GM19023 (cell line): ENCODE data around the gene PSMB2.
"Not testable (repeated sequence)": the region's sequence is repeated elsewhere in the genome, so short reads cannot be mapped to it uniquely, and the experiment has no call there.

Experiments
- ATAC-seq: cut with Tn5 transposase; IDR thresholded peaks from one replicate; pipeline ENCODE4 v1.9.1; 2021; ENCODE audit warnings: mild to moderate bottlenecking, moderate library complexity; ENCODE audit not compliant: unreplicated experiment

Gene PSMB2

DNA sequence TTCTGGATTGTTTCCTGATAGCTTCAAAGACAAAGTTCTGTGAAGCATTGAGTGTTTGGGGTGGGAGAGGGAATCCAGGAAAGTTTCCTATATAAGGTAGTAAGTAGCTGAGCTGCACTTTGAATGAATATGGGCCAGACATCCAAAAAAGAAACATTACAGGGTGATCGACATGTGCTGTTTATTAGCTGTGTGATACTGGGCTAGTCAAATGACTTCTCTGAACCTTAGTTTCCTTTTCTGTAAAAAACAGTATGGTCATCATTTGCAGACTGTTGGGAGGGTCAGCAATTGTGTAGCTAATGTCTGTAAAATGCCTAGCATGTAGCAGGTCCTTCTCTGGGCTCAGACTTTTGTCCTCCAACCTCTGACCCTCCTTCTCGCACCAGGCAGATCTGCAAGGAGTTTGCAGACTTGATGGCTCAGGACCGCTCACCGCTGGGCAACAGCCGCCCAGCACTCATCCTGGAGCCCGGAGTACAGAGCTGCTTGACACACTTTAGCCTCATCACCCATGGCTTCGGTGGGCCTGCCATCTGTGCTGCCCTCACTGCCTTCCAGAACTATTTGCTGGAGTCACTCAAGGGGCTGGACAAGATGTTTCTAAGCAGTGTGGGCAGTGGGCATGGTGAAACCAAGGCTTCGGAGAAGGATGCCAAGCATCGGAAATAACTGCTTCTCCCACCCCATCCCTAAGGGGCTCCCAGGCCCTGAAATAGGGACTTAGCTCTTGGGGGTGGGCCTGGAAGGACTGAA lies 47.1 kb downstream of the PSMB2 start:
- no peak for ATAC-seq

DNA sequence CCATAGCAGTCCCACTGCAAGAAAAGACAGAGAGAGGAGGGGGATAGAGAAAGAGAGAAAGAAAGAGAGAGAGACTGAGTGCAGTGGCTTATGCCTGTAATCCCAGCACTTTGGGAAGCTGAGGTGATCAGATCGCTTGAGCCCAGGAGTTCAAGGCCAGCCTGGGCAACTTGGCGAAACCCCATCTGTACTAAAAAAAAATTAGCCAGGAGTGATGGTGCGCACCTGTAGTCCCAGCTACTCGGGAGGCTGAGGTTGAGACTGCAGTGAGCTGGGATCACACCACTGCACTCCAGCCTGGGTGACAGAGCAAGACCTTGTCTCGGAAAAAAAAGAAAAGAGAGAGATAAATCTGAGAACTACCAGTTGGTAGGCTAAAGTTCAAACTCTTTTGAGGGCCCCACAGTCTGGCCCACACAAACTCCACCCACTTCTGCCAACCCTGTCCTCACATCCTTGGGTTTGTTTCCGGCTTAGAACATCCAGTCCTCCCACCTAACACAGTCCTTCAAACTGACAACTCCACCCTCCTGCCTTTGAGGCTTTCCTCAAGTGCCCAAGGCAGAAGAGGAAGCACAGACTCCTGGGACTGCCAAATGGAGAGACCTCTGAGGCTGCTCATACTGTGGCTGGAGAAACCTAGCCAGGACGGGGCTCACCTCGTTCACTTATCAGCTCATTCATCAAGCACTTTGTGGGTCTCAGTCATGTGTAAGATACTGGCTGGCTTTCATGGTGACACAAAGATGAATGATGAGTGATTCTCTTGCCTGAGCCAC lies 48.1 kb downstream of the PSMB2 start:
- no peak for ATAC-seq

DNA sequence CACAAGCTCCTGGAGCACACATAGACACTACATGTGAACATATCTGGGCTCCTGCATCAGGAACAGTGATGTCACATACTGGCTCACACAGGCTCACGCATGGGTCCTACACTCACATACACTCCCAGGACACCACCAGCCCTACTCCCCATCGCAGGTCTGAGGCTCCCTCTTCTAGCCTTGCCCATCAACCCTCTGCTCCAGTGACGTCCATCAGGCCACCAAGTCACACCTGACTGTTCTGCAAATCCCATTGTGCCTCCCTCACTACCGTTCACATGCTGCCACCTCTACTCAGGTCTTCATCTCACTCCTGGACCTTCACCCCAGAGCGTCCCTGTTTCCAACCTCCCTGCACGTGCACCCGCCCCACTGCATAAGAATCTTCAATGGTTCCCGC lies 50.1 kb downstream of the PSMB2 start:
- ATAC-seq: no peak

DNA sequence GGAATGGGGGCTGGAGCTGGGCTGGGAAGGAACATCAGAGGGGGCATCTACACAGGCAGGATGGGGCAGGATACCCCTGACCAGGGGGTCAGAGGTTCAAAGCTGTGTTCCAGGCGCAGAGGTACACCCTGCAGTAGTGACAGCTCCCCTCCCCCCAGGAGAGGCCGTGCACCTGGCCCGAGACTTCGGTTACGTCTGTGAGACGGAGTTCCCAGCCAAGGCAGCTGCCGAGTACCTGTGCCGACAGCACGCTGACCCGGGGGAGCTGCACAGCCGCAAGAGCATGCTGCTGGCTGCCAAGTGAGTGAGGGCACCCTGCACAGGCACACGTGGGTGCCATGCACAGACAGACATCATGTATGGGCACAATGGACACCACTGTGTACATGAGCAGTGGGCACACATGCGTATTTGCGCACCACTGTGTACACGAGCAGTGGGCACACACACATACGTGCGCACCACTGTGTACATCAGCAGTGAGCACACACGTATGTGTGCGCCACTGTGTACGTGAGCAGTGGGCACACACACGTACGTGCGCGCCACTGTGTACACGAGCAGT lies 50.8 kb downstream of the PSMB2 start:
- no peak for ATAC-seq

DNA sequence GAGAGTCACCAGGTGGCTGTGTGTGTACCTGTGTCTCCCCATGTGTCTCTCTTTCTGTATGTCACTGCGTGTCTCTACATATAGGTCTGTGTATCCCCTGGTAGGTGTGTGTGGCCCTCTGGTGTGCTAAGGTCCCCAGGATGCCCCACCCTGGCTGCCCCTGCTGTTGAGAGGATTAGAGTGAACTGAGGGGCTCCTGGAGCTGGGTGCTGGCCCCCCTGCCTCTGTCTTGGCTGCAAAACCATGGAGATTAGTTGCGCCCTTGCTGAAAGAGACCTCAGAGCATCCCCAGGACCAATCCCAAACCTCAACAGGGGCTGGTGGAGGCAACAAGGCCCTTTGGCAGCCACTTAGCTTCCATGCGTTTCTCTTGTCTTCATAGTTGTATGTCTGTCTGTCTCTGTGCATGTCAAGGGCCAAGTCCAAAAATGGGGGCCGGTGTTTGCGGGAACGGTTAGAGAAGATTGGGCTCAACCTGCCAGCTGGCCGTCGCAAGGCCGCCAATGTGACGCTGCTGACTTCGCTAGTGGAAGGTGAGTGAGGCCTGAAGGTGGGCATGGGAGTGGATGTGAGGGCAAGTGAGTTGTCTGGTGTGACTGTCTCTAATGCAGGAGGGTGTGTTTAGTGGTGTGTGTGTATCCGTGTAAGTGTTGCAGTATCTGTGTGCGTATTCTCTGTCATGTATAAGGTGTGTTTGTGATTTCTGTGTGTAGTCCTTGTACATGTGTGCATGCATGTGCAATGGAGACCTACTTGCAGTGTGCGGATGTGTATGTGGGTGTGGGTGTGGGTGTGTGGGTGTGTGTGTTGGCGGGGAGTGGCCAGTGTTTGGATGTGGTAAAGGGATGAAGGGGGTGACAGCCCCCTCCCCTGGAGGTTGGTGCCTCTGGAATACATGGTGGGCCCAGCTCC lies 51.6 kb downstream of the PSMB2 start:
- no peak for ATAC-seq

DNA sequence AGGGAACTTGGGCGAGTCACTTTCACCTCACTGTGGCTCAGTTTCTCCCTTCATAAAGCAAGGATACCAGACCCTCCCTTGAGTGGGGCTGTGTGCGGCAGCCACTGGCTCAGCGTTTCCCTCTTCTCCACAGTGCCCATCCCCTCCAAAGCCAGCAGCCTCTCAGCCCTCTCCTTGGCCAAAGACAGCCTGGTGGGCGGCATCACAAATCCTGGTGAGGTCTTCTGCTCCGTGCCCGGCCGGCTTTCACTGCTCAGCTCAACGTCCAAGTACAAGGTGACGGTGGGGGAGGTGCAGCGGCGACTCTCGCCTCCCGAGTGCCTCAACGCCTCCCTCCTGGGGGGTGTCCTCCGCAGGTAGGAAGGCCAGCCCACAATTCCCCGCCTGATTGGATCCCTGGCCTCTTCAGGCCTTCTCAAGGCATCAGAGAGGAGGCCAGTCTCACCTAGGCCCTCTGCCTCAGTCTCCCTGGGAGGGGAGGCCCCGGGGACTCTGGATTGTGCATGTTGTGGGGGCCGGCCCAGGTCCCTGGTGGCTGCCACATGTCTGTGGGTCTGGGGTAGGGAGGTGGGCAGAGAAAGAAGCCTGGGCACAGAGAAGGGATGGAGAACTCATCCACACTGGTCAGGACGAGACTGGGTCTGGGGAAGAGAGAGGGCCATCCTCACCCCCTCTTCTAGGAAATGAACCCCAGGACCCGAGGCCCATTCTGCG lies 53.0 kb downstream of the PSMB2 start:
- ATAC-seq: no peak

DNA sequence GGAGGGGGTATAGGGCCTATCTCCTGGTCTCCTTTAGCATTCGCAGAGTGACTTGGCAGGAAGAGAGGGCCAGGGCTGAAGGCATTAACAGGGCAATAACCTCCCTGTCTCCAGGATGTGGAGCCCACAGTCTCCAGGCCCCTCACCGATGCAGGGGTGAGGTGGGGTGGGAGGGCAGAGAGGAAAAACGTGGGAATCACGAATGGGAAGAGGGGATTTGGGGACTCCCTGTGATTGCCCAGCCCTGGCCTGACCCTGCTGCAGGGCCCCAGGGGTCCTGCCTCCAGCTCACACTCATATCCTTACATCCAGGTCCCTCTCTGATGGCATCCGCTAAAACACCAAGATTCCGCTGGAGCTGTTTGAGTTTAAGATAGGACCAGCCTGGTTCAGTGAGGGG lies 53.6 kb downstream of the PSMB2 start:
- ATAC-seq: no peak

DNA sequence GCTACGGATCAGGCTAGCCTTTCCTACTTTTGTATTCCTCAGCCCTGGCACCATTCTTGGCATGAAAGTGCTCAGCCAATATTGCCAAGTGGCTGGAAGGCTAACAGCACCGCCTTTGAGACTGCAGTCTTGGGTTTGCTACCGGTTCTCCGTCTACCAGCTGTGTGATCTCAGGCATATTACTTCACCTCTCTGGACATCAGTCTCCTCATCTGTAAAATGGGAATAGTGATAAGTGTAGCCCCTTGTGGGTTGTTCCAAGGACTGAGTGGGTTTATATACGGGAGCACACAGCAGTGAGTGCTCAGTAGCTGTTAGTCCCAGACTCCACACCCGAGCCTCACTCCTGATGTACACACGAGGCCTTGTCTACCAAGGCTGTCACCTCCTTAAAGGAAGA lies 54.5 kb downstream of the PSMB2 start:
- ATAC-seq: no peak

DNA sequence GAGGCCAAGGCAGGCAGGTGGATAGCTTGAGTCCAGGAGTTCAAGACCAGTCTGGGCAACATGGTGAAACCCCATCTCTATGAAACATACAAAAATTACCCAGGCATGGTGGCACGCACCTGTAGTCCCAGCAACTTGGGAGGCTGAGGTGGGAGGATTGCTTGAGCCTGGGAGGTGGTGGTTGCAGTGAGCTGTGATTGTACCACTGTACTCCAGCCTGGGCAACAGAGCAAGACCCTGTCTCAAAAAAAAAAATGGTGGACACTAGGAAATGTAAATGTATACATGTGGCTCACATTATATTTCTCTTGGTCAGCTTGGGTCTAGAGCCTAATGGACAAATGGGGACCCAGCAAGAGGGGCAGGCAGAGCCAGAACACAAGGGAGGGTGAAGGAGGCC lies 55.5 kb downstream of the PSMB2 start:
- ATAC-seq: not testable (repeated sequence)

DNA sequence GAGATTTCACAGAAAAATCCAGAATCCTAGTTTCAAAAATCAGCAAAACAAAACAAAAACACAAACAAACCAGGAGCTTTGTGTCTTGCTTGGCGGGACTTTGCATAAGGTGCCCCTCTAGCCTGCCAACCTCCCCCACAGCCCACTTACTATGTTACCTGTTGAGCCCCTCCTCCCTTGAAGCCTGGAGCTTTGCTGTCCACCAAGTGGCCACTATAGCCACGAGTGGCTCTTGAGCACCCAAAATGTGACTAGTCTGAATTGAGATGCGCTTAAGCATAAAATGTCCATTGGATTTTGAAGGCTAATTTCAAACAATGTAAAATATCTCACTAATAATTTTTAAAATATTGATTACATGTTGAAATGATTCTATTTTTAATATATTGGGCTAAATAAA lies 56.0 kb downstream of the PSMB2 start:
- no peak for ATAC-seq

DNA sequence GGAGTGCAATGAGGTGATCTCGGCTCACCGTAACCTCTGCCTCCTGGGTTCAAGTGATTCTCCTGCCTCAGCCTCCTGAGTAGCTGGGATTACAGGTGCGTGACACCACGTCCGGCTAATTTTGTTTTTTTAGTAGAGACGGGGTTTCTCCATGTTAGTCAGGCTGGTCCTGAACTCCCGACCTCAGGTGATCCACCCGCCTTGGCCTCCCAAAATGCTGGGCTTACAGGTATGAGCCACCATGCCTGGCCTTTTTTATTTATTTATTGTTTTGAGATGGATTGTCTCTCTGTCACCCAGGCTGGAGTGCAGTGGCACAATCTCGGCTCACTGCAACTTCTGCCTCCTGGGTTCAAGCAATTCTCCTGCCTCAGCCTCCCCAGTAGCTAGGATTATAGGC lies 59.7 kb downstream of the PSMB2 start:
- not testable (repeated sequence) for ATAC-seq

DNA sequence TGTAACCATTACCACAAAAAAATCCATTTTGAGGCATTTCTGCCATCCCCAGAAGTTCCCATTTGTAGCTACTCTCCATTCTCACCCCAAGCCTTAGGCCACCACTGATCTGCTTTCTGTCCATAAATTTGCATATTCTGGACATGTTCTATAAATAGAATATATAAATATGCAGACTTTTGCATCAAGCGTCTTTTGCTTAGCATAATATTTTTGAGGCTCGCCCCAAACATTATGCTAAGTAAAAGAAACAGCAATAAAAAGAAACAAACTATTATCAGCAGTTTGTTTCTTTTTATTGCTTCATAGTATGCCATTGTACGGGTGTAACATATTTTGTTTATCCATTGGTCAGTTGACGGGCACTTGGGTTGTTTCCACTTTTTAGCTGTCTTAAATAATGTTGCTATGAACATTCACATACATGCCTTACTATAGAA lies 60.4 kb downstream of the PSMB2 start:
- ATAC-seq: no peak

DNA sequence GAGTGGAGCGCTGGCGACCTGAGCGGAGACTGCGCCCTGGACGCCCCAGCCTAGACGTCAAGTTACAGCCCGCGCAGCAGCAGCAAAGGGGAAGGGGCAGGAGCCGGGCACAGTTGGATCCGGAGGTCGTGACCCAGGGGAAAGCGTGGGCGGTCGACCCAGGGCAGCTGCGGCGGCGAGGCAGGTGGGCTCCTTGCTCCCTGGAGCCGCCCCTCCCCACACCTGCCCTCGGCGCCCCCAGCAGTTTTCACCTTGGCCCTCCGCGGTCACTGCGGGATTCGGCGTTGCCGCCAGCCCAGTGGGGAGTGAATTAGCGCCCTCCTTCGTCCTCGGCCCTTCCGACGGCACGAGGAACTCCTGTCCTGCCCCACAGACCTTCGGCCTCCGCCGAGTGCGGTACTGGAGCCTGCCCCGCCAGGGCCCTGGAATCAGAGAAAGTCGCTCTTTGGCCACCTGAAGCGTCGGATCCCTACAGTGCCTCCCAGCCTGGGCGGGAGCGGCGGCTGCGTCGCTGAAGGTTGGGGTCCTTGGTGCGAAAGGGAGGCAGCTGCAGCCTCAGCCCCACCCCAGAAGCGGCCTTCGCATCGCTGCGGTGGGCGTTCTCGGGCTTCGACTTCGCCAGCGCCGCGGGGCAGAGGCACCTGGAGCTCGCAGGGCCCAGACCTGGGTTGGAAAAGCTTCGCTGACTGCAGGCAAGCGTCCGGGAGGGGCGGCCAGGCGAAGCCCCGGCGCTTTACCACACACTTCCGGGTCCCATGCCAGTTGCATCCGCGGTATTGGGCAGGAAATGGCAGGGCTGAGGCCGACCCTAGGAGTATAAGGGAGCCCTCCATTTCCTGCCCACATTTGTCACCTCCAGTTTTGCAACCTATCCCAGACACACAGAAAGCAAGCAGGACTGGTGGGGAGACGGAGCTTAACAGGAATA lies 64.0 kb downstream of the PSMB2 start:
- ATAC-seq: peak; percentile 64

DNA sequence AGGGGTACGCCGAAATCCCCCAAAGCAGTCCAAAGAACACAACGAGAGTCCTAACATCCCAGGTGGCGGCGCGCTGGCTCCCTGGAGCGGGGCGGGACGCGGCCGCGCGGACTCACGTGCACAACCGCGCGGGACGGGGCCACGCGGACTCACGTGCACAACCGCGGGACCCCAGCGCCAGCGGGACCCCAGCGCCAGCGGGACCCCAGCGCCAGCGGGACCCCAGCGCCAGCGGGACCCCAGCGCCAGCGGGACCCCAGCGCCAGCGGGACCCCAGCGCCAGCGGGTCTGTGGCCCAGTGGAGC lies 64.6 kb downstream of the PSMB2 start:
- ATAC-seq: not testable (repeated sequence)

DNA sequence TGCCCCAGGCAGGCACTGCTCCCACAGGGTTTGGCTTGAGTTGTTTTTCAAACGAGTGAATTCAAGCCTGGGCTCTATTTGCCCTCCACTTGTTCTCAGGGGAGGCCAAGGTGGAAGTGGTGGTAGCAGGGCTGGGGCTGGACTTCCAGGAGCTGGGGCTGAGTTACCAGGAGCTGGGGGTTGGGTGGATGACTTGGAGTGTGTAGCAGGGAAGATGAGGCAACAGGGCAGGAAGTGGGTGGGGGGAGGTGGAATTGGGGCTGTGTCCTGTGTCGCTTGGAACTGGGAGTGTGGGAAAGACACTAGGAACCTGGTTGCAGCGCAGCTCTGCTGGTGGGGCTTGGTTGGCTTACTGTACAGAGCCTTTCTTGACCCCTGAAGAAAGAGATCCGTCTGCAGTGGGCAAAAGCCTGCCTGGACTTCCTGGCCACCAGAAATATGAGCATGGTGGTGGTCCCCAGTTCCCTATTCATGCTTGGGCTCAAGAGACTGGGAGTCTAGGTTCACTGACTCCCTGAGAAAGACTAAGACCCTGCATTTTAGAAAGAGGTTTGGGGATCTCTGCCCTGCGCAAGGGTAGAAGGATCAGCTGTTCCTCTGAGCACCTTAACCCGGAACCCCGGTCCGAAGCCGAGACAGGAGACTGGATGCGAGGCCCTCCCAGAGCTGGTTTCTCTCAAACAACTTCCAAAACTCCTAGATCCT lies 65.1 kb downstream of the PSMB2 start:
- no peak for ATAC-seq

DNA sequence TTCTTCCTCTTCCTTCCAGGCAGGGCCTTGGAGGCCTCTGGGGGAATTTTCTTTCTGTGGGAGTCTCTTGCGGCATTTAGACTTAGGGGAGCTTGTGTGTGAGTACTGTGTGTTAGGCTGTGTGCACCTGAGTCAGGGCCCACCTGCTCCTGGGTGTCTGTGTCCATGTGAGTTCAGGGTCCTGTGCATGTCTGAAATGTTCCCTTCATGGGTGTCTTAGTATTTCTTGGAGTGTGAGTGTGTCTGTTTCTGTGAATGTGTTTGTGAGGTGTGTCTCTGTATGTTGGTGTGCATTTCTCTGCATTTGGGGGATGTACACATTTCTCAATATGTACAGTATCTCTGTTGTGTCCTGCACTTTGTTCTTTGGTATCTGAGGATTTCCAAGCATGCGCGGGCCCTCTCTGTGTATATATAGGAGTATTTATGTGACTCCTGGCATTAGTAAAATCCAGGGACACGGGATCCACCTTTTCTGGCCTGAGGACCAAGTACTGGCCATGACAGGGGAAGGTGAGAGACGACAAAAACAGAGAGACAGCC lies 65.8 kb downstream of the PSMB2 start:
- ATAC-seq: no peak

DNA sequence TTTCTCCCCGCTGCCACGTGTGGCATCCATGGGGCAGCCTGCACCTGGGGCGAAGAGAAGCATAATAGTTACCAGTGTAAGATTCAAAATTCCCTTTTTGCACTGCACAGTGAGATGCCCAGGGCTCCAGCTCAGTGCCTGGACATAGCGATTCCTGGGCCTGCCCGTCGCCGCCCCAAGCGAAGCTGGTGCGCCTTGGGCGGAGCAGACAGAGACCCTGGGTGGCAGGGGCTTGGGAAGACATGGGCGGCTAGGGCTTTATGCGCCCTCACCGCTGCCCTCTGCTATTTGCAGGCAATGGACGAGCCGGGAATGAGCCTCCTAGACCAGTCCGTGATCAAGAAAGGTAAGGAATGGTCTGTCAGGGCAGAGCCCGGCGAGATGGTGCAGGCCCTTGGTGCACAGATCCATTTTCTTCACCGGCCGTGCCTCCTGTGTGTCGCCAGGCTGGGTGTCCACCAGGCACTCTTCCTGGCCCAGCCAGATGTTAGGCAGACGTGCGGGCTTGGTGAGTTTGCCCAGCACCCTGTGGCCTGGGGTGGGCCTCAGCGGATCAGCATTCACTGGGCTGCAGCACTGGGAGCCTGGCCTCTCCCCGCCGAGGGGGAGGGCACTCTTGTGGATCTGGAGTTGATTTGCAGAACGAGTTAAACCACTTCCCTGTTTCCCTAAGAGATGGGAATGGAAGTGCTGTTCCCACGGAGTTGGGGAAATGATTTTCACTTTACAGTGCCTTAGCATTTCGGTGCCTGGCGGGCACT lies 66.5 kb downstream of the PSMB2 start:
- ATAC-seq: no peak

DNA sequence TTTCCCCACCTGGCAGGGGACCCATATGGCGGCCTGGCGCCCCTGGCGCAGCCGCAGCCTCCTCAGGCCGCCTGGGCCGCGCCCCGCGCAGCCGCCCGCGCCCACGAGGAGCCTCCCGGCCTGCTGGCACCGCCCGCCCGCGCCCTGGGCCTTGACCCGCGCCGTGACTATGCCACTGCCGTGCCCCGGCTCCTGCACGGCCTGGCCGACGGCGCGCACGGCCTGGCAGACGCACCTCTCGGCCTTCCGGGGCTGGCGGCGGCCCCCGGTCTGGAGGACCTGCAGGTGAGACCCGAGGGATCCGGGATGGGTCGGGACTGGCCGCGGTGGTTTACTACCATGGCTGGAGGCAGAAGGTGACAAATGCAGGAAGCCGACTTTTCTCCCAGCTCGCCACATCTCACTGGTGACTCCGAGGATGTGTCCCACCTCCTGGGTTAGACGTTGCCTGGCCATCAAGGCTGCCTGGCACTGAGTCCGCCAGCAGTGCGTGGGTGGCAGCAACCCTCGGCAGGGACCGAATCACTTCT lies 67.1 kb downstream of the PSMB2 start:
- ATAC-seq: no peak
